ENCODE measurements around the gene UBAP2. TPM values are rescaled to one million over a fixed set of nuclear protein-coding genes. Genes with fewer than 3 reads are reported as not detected.

The UBAP2 gene
- total RNA-seq, 1 donor from 2014 or later, result 73.3 TPM

DNA sequence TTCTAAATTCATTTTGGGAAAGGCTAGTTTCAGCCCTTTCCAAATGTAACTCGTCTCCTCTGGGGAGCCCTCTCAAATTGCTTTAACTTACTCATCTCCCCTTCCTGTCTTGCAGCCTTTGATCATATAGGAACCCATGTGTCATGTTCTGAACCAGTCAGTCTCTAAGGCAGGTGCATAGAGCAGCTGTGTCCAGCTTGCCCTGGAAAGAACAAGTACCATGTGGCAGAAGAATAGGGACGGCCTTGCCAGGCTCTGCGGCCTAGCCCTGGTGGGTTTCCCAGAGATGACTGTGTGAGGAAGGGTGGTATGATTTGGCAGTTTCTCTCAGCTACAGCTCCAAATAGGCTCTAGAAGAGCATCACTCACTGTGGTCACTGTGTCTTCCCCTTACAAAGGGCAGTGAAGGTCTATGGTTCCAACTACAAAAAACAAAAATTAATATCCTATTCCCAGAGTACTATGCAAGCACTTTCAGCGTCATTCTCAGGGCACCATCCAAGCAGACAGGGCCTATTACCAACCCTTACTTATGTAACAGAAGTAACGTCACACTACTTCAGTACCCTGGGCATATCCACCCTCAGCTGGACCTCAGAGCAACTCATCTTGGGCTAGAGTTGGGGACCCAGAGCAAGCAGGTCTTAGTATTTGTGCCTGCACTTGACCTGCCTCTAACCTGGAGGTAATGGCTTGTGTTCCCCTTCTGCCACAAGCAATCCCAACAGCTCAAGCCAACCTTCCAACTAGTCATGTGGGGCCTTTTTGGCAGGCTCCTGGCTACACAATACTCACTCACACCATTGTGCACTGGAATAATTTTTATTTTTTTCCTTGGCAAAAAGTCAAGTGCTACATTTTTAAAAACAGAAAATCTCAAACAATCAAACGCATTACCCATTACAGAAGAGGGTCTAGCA lies 37.2 kb upstream of the UBAP2 start:
- no peak overlapping the region for H3K4me2 ChIP-seq (ENCODE audit: low read length)
- H3K27me3 Mint-ChIP-seq (ENCODE audit: low read depth, unreplicated experiment), result no peaks in the 10 kb centered on the region
- no peaks in the 10 kb centered on the region for H3K27me3 ChIP-seq (ENCODE audit: insufficient read depth, low read length)
- H4K20me1 ChIP-seq (ENCODE audit: insufficient read depth, low read length), result peaks cover 2% of the 10 kb centered on the region
- no peak overlapping the region for H3K27ac ChIP-seq (ENCODE audit: low read depth, low read length)
- peaks cover 12% of the 10 kb centered on the region for H3K4me1 Mint-ChIP-seq (ENCODE audit: low read depth, unreplicated experiment)
- DNase-seq (ENCODE audit: low read depth) (no peak), FAIRE-seq (no peak)
- no peaks in the 10 kb centered on the region for H3K79me2 ChIP-seq (ENCODE audit: insufficient read depth, low read length)
- no peak overlapping the region for H3K9ac ChIP-seq (ENCODE audit: low read length)
- no peak for TF ChIP-seq CTCF (IDR thresholded peaks at IDR 0.05; ENCODE audit: insufficient read depth, low read depth, low read length)
- H3K9me3 Mint-ChIP-seq (ENCODE audit: unreplicated experiment), result no peaks in the 10 kb centered on the region
- no peak overlapping the region for H3K4me3 ChIP-seq (ENCODE audit: insufficient read depth, low read depth, low read length)
- peaks cover 14% of the 10 kb centered on the region for H3K36me3 Mint-ChIP-seq (ENCODE audit: low read depth, unreplicated experiment)
- peaks cover 28% of the 10 kb centered on the region for H3K36me3 ChIP-seq (ENCODE audit: insufficient read depth, low read length)
- H3K27ac Mint-ChIP-seq (ENCODE audit: unreplicated experiment), result no peak overlapping the region
- H2AFZ ChIP-seq (ENCODE audit: low read depth, low read length), result no peak overlapping the region
- no peak overlapping the region for H3K4me3 Mint-ChIP-seq (ENCODE audit: unreplicated experiment)
- no peaks in the 10 kb centered on the region for H3K4me1 ChIP-seq (ENCODE audit: insufficient read depth, low read length)
- H3K9me3 ChIP-seq (ENCODE audit: insufficient read depth, low read depth, low read length), result no peaks in the 10 kb centered on the region

DNA sequence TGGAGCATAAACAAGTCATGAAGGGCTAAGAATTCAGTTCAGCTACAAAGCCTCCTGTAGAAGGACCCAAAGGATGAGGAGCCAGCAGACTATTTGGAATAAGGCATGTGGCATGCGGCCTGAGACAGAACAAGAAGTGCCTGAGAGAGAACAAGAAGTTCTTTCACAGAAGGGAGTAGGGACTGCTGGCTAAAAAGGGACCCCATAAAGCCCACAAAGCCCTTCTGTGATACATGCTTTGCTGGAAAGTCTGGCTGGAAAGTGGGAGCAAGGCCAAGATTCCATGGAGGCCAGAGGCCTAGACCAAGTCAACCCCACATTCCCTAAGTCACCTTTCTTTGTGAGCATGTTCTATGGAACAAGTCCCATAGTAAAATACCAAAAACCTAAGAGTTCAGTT lies 35.9 kb upstream of the UBAP2 start:
- H4K20me1 ChIP-seq (ENCODE audit: insufficient read depth, low read length), result peaks cover 2% of the 10 kb centered on the region
- H3K27me3 ChIP-seq (ENCODE audit: insufficient read depth, low read length), result no peaks in the 10 kb centered on the region
- H3K27me3 Mint-ChIP-seq (ENCODE audit: low read depth, unreplicated experiment), result no peaks in the 10 kb centered on the region
- peaks cover 28% of the 10 kb centered on the region for H3K36me3 ChIP-seq (ENCODE audit: insufficient read depth, low read length)
- no peak overlapping the region for H3K27ac Mint-ChIP-seq (ENCODE audit: unreplicated experiment)
- H3K4me2 ChIP-seq (ENCODE audit: low read length), result no peak overlapping the region
- no peak overlapping the region for H3K27ac ChIP-seq (ENCODE audit: low read depth, low read length)
- H3K4me3 ChIP-seq (ENCODE audit: insufficient read depth, low read depth, low read length), result no peak overlapping the region
- TF ChIP-seq CTCF (IDR thresholded peaks at IDR 0.05; ENCODE audit: insufficient read depth, low read depth, low read length), result no peak
- peaks cover 14% of the 10 kb centered on the region for H3K36me3 Mint-ChIP-seq (ENCODE audit: low read depth, unreplicated experiment)
- peak; percentile 13 for DNase-seq (ENCODE audit: low read depth)
- H3K9me3 ChIP-seq (ENCODE audit: insufficient read depth, low read depth, low read length), result no peaks in the 10 kb centered on the region
- H3K4me1 ChIP-seq (ENCODE audit: insufficient read depth, low read length), result no peaks in the 10 kb centered on the region
- no peaks in the 10 kb centered on the region for H3K9me3 Mint-ChIP-seq (ENCODE audit: unreplicated experiment)
- H3K79me2 ChIP-seq (ENCODE audit: insufficient read depth, low read length), result no peaks in the 10 kb centered on the region
- H3K4me3 Mint-ChIP-seq (ENCODE audit: unreplicated experiment), result peak overlapping the region; percentile 41
- H3K4me1 Mint-ChIP-seq (ENCODE audit: low read depth, unreplicated experiment), result peaks cover 12% of the 10 kb centered on the region
- no peak overlapping the region for H3K9ac ChIP-seq (ENCODE audit: low read length)
- no peak overlapping the region for H2AFZ ChIP-seq (ENCODE audit: low read depth, low read length)
- FAIRE-seq, result no peak

DNA sequence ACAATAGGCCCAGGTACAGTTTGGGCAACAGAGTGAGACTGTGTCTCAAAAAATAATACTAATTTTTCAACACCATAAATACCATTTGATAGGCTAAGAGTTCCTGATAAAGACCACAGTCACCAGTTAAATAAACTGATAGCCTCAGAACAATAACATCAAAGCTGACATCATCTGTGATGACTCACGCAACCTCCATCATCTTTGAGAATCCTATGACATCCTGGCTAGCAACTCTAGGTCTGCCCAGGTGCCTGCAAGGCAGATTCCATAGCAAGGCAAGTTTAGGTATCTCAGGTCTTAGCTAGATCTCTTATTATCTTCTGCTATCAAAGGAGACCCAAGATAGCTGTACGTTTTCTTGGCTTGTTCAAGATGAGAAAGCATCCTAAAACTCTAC lies 30.5 kb upstream of the UBAP2 start:
- Histone ChIP-seq H3K9me3 (ENCODE audit: insufficient read depth, low read depth, low read length) (no peaks in the 10 kb centered on the region), H3K79me2 (ENCODE audit: insufficient read depth, low read length) (no peaks in the 10 kb centered on the region), H3K27me3 (ENCODE audit: insufficient read depth, low read length) (no peaks in the 10 kb centered on the region), H4K20me1 (ENCODE audit: insufficient read depth, low read length) (no peaks in the 10 kb centered on the region), H3K9ac (ENCODE audit: low read length) (no peak overlapping the region), H3K36me3 (ENCODE audit: insufficient read depth, low read length) (no peaks in the 10 kb centered on the region), H3K27ac (ENCODE audit: low read depth, low read length) (no peak overlapping the region), H3K4me3 (ENCODE audit: insufficient read depth, low read depth, low read length) (no peak overlapping the region), H3K4me1 (ENCODE audit: insufficient read depth, low read length) (peaks cover 5% of the 10 kb centered on the region), H3K4me2 (ENCODE audit: low read length) (no peak overlapping the region), H2AFZ (ENCODE audit: low read depth, low read length) (no peak overlapping the region)
- peaks cover 5% of the 10 kb centered on the region for H3K36me3 Mint-ChIP-seq (ENCODE audit: low read depth, unreplicated experiment)
- DNase-seq (ENCODE audit: low read depth), result peak; percentile 49
- peaks cover 4% of the 10 kb centered on the region for H3K4me1 Mint-ChIP-seq (ENCODE audit: low read depth, unreplicated experiment)
- H3K27ac Mint-ChIP-seq (ENCODE audit: unreplicated experiment), result peak overlapping the region; percentile 18
- TF ChIP-seq CTCF (IDR thresholded peaks at IDR 0.05; ENCODE audit: insufficient read depth, low read depth, low read length) (no peak), EZH2 (IDR thresholded peaks at IDR 0.05; ENCODE audit: insufficient read depth, low read length) (no peak)
- H3K27me3 Mint-ChIP-seq (ENCODE audit: low read depth, unreplicated experiment), result no peaks in the 10 kb centered on the region
- no peak overlapping the region for H3K4me3 Mint-ChIP-seq (ENCODE audit: unreplicated experiment)
- H3K9me3 Mint-ChIP-seq (ENCODE audit: unreplicated experiment), result no peaks in the 10 kb centered on the region
- FAIRE-seq, result no peak

Data from astrocyte (in vitro differentiated cells and primary cell).